Mucosa of gallbladder (tissue), 1 donor: ENCODE results near the gene CCDC149. TPM values are rescaled to one million over a fixed set of nuclear protein-coding genes. Genes with fewer than 3 reads are reported as not detected.

ENCODE experiments used
- DNase-seq: peaks from one replicate; pipeline ENCODE4 v3.0.0-alpha.2; 2020; ENCODE audit warnings: low spot score
- total RNA-seq: library from RNA; stranded (reverse); gene quantifications from one replicate; pipeline ENCODE4 v1.2.1, GENCODE V29; 2021
- donor health status: DM: no; HTN: no; CAD: no.

The CCDC149 gene
- 24.2 TPM for total RNA-seq

DNA sequence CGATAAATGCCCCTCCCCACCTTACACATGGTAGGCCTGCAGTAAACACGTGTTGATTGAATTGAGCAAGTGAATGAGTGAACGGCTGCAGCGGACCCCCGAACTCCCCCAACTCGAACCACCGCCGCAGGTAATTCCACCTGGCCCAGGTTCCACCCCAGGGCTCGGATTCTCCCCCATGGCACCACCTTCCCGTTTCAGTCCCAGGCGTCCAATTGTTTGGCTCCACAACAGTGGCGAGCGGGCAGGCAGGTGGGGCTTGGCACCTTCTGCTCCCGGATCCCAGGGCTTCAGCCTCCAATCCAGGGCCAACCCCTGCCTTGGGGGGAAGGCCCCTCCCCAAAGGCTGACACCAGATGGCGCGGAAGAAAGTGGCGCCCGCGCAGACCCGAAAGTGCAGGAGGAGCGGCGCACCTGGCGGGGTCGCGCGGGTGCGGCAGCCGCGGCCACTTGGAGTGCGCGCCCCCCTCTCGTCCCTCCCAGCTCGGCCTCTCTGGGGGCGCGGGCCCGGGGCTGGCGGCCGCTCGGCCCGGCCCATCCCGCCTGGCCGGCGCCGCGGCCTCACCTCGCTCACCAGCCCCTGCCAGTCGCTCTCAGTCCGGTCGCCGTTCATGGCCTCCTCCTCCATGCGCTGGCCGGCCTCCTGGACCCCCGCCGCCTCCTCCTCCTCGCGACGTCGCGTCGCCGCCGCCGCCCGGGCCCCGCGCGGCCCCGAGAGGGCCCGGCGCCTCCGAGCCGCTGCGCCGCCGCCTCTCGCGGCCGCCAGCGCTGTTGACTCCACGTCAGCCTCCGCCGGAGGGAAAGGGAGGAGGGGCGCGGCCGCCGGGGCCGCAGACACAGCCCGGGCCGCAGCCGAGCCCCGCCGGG, at the start of gene CCDC149:
Gene CCDC149, minus strand, starts transcription at position 791 of the 867 bp plus-strand sequence. Its CDS starts 178 bp downstream, at position 613.
- DNase-seq: peak; percentile 78

DNA sequence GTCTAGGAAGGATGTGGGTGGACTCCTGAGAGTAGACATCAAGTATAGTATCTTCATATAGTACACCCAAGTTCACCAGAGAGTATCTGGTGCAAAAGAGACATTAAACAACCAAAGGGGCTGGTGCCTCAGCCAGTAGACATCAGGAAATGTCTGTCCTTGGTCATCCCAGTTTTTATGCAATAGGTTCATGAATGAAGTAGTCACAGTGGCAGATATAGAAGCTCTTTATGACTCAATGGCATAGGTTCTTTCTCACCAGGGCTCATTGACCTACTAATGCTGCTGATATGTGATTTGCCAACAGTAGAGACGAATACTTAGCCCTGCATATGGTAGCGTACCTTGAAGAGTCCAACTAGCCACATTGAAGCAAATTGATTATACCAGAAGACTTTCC, 45.0 kb upstream of the CCDC149 start:
- no peak for DNase-seq

DNA sequence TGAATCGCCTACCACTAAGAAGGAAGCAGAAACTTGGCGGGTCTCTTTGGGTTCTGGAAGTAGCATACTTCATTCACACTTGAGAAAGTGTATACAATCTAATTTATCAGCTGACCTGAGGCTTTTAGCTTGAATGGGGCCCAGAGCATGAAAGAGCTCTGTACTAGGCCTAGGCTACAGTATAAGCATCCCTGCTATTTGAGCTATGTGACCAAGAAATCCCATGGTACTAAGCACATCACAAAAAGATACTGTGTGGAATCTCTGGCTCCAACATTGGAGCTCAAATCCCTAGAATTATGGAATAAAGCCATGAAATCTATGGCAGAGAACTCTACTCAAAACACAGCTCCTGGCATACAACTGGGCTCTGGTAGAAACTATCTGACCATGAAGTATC, 43.9 kb upstream of the CCDC149 start:
- DNase-seq: no peak

DNA sequence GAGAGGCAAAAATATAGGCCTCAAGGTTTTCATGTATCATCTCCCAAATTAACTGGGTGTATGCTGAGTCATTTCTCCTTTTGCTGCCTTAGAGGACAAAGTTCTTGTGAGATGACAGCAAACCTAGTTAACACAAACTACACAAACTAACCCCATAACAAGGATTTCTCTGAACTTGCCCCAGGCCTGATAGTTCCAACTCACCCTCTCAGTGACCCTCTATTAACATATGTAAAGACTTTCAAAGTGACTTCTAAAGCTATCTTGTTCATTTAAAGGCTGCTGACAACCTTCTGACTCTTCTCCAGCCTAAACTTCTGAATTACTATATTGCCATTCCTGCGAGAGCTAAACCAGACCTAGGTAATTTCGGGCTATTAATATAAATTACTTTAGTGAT, 43.2 kb upstream of the CCDC149 start:
- no peak for DNase-seq

DNA sequence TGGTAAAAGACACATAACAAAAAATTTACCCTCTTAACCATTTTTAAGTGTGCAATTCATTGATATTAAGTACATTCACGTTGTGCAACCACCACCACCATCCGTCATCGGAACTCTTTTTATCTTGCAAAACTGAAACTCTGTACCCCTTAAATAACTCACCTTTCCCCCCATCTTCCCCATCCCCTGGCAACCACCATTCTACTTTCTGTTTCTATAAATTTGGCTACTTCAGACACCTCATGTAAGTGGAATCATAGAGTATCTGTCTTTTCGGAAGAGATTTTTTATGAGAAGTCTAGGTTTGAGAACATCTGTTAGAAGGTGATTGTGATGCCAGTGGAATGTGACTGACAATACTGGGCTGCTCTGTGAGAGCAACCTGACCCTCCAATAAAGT, 39.8 kb upstream of the CCDC149 start:
- DNase-seq: no peak

DNA sequence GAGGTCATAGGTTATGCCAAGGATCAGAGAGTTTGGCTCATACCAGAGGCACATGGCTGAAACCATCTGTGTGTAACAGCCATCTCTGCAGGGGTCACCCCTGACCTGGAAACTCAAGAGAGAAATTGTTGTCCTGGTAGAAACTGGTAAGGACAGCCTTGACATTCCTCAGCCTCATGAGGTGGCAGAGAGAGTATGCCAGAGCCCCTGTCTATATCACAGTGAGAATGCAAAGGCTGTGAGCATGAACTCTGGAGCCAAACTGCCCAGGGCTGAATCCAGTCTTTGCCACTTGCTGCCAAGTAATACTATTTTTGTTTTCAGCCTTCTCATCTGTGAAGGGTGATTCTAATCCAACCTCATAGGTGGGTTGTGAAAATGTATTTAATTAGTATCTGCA, 37.1 kb upstream of the CCDC149 start:
- no peak for DNase-seq

DNA sequence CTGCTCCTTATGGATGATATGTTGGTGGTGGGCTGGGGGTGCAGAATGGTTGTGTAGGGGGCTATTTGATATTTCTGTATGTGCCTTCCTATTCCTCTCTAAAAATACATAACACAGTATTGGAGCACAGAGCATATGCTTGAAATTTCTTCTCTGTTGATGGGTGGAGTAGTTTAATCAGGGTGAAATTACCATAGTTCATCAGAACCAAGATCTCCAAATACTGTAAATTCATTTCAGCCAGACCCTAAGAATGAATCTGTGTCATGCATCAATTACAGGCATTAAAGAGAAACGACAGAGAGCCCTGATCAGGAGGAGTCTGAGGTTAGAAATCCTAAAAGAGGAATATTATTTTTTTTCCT, 25.1 kb upstream of the CCDC149 start:
- no peak for DNase-seq

DNA sequence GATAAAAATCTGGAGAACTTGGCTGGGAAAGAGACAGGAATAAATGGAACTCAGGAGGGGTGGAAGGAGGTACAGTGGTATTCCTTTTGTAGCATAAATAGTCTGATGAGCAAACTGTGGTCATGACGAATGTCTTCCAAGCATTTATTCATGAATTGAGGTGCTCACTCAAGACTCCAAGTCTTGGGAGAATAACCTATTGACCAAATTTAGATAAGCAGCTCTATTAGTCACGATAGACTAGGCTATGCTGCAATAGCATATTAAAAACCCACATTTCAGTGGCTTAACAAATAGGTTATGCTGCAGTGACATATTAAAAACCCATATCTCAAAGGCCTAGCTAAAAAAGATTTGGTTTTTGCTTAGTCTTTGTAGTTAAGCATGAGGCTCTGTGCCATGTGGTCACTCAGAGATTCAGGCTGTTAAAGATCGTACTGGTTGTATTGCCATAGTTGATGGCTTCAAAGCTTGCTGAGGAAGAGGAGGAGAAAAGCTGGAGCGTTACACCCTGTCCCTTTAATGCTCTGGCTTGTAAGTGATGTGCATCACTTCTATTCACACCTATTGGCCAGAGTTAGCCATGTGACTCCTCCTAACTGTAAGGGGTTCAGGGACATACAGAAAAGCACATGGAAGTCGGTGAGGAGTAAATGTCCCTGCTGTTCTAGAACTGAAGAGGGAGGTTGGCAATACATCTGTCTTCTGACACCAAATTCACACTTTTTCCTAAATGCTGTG, 24.5 kb upstream of the CCDC149 start:
- DNase-seq: no peak

DNA sequence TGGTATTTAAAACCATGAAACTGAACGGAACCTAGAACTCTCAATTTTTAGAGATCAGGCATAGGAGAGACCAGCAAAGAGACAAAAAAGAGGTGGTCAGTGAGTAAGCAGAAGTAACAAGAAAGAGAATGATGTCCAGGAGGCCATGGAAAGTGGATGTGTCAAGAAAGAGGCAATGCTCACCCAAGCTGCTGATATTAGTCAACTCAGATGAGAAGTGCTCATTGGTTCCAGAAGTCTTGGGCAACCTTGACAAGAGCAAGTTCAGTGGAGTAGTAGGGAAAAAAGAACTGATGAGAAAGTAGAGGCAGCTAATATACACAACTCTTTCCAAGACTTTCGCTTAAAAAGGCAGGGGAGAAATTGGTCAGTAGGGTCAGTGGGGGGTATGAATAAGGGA, 23.0 kb upstream of the CCDC149 start:
- DNase-seq: no peak

DNA sequence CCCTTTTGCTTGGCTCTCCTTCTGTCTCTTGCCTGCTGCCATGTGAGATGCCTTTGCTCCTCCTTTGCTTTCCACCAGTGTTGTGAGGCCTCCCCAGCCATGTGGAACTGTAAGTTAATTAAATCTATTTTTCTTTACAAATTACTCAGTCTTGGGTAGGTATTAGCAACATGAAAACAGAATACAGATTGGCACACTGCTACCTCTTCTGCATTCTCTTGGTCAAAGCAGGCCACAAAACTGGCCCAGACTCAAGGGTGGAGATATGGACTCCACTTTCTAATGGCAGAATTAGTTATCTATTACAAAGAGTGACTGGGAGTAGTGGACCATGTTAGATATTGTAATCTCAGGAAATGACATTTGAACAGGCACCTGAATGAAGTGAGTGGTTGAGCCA, 21.5 kb upstream of the CCDC149 start:
- DNase-seq: no peak

DNA sequence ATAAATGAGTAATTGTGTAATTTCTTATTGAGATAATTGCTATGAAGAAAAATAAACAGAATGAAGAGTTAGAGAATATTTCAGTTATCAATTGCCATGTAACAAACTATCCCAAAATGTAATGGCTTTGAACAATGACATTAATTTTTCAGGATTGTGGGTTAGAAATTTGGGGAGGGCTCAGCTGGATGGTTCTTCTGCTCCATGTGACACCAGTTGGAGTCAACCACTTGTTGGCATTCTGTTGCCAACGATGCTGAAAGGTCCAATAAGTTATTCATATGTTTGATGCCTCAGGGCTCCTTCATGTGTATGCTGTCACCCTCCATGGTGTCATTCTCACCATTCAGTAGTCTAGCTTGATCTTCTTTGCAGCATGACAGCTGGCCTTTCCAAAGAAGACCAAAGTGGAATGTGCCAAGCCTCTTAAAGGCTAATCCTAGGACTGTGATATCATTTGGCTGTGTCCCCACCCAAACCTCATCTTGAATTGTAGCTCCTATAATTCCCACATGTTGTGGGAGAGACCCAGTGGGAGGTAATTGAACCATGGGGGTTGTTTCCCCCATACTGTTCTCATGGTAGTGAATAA, 20.9 kb upstream of the CCDC149 start:
- DNase-seq: no peak

DNA sequence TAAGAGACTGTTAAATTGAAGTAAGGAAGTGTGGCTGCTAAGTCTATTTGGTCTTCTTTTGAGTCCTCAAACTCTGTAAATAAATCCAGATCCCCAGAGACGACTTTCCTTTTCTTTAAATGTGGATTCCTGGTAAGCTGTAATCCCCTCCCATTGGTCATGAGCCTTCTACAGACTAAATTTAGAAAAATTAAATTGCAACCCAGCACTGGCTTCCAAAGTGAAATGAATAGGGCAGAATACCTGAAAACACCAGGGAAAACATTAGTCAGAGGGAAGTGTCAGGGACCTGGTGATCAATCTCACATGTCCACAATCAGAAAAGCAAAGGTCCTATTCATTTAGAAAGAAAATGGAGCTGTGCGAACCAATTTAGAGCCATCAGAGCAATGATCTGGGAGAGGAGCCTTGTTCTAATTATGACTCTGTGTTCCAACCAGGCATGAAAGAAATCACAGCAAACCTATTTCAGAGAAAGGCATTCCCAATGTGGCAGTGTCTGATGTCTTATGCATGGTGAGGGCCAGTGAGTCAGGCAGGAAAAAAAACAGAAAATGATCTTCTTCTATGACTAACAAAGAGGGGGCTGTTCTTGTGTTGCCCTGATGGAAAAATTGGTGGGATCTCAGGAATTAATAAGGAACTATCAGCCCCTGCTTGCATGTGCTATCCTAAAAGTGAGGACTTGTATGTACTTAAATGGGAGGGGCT, 19.8 kb upstream of the CCDC149 start:
- DNase-seq: no peak

DNA sequence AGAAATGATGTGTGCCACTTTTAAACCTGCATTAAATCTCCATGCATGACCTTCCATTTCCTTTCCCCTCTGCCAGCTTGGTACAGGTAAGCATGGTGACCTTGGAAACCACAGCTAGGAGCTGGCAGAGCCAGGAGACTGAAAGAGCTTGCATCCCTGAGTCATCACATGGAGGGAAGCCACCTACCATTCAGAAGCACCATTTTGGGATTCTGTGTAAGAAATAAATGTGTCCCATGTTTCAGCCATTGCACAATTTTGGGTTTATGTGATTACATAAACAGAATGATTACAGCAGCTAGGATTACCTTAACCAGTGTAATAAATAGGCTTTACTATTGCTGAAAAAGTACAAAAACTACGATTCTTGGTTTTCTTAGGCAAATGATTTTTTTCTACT, 17.3 kb upstream of the CCDC149 start:
- no peak for DNase-seq

DNA sequence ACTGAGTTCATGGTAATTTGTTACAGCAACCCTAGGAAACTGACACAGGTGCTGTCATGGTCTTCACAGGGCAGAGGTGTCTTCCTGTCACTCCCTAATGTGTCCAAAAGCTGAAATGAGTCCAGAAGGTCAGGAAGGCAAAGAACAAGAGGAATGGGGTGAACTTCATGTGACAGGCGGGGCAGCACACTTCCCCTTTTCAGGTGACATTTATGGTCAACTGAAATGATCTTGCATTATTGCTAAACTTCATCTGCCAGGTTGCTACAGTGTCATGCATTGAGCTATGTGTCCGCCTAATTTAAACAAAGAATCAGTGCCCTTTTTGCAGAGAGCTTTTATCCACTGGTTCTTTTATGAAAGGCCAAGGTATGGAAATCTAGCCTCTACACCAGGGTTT, 15.9 kb upstream of the CCDC149 start:
- DNase-seq: no peak

DNA sequence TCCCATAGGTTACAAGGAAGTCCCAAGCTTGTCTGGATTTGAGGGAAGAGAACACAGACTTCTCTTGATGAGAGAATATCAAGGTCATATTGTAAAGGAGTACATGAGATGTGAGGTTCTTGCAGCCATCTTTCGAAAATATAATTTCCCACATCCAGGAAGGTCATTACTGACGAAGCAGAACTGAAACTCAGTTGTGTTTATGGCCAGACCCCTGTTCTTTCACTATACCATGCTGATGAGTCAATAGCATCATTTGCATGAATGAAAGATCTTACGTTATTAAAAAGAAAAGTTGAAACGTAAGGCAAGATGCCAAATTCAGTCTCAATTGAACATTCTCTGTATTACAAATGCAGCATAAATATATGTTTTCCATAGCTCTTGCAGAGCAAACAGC, 14.2 kb upstream of the CCDC149 start:
- no peak for DNase-seq

DNA sequence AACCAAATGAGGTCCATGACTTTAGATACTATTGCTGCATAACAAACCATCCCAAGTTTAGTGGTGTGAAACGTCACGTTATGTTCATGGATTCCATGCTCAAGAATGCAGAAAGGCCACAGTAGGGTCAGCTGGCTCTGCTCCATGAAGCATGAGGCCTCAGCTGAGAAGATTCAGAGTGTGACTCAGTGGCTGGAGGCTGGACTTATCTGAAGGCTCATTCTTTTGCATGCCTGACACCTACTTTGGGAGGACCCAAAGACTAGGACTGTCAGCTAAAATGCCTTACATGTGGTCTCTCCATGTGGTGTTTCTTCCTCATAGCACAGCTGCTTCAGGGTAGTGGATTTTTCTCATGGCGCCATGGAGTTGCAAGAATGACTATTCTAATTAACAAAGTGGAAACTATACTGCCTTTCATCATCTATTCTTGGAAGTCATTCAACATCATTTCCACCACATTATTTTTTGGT, 11.5 kb upstream of the CCDC149 start:
- DNase-seq: no peak

DNA sequence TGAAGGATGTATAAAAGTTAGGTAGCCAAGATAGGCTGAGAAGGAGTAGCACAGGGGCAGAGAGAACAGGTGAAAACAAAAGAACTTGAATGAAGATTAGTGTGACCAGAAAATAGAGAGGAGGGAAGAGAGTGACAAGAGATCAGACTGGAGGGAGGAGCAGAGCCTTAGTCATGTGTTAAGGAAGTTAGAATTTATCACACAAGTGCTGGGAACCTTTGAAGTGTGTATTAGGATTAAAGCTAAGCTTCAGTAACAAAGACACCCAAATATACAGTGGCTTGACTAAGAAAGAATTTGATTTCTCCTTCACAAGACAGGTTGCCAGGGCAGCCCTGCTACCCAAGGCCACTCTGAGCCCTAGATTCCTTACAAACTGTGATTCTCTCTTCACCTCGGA, 10.7 kb upstream of the CCDC149 start:
- no peak for DNase-seq

DNA sequence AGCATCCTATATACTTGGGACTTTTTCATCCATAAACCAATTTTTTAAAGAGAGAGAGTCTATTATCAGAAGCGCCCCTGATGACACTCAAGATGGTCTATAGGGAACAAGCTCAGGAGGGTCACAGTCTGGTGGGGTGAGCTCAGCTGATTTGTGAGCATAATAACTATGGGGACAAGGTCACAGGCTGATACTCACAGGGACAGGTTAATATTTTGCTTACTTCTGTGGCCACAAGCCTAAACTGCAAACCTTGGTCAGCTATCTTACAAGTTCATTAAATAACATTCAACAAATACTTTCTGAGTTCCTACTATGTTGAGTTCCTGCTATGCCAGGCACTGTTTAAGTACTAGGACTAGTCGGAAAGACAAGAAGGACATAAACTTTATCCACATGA, 10.2 kb upstream of the CCDC149 start:
- no peak for DNase-seq

DNA sequence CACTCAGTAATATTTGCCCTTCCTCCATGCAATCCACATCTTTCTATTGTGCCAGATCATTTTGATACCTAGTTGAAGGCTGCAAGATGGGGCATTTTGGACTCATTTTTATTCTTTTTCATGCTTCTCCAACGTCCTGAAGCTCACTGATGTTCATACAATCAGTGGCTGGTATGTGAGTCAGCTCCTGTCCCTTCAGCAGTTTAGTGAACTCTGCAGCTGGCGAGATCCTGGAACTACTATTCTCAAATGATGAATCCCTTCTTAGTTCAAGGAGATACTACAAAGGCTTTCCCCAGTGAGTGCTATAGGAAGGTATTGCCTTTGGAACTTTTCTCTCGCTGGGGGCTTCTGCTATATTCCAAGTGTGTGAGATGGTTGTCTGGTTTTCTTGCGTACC, 9.6 kb upstream of the CCDC149 start:
- no peak for DNase-seq

DNA sequence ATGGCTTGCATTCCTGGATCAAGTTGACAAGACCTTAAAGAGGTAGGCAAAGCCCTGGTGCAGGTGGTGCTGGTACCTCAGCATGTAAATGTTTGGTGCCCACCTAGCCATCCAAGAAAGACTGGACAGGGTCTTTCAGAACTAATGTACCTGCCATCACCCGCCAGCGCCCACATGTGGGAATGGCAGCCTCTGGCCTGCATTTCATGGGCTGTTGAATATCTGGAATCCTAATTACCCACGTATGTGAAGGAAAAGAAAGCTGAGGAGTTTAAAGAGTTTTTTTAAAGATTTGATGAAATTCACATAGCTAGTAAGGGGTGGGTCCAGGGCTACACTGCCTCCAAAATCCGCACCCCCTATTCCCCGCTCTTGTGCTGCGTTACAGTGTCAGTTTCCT, 8.6 kb upstream of the CCDC149 start:
- DNase-seq: no peak

DNA sequence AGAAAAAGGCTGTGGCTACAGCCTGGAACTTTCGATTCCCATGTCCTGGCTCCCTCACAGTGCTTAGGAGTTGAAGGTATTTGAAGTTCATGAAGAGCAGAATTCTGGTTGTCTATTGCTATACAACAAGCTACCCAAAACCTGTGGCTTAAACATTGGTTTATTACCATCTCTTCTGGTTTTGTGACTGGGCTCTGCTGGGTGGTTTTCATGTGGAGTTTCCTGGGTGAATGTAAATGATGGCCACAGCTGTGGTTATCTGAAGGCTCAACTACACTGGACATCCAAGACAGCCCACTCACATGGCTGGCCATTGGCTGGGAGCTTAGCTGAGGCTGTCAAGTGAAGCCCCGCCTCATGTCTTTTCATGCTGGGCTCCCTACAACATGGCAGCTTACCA, 7.2 kb upstream of the CCDC149 start:
- DNase-seq: no peak
